Fibroblast of villous mesenchyme (primary cell): ENCODE data around the gene SP110. TPM values are rescaled to one million over a fixed set of nuclear protein-coding genes. Genes with fewer than 3 reads are reported as not detected.
"Not testable (repeated sequence)": the region's sequence is repeated elsewhere in the genome, so short reads cannot be mapped to it uniquely, and the experiment has no call there.

Experiments used
- DNase-seq: peaks from one replicate; pipeline ENCODE4 v3.0.0-alpha.2; 2010; ENCODE audit warnings: low read depth
- H3K4me3 ChIP-seq: 2 replicates; pipeline ENCODE4 v1.5.1; 2011; ENCODE audit warnings: low read depth, mild to moderate bottlenecking, low read length
- CTCF ChIP-seq: IDR thresholded peaks from 2 replicates; pipeline ENCODE4 v1.5.1; 2012; ENCODE audit warnings: low read depth, mild to moderate bottlenecking, low read length; ENCODE audit not compliant: insufficient read depth
- total RNA-seq: library from RNA; depleted of rRNA; stranded (reverse); fragments of >200 nt; gene quantifications from 2 replicates; pipeline ENCODE4 v1.2.3, GENCODE V29; 2012

The SP110 gene
- total RNA-seq, 1 donor: 10.4 TPM

GRCh38 chr2:230124235-230124634 lies 95.5 kb downstream of the SP110 start:
- H3K4me3 ChIP-seq: no peak overlapping the region
- TF ChIP-seq CTCF: no peak
- no peak for DNase-seq

- DNase-seq, H3K4me3 ChIP-seq: not testable (repeated sequence)
Measured at GRCh38 chr2:230120376-230120775, 99.4 kb downstream of the SP110 start.

GRCh38 chr2:230119827-230120226 lies 100.0 kb downstream of the SP110 start:
- DNase-seq, H3K4me3 ChIP-seq: not testable (repeated sequence)

Other genes starting within 250 kb of the SP110 start
- gene SLC16A14, start 151.1 kb downstream of the SP110 start, total RNA-seq: 1.3 and 3.5 TPM in 2 replicates
- 0.86 and 0.97 TPM in 2 replicates for gene SP140, start 5.8 kb upstream of the SP110 start, total RNA-seq
- gene SP140L, start 107.2 kb upstream of the SP110 start, total RNA-seq: 12.6 and 16.8 TPM in 2 replicates
- 92.1 and 119 TPM in 2 replicates for gene SP100, start 196.2 kb upstream of the SP110 start, total RNA-seq